Activated gamma-delta T cell treated with anti-CD3 and anti-CD28 coated beads, Interleukin-2, amount 50 U/mL, for 16 hours (primary cell): ENCODE measurements around the gene SAP30L.

Source experiments
- DNase-seq: peaks from one replicate; pipeline ENCODE4 v3.0.0-alpha.2; 2020; ENCODE audit warnings: low read depth

SAP30L gene

DNA sequence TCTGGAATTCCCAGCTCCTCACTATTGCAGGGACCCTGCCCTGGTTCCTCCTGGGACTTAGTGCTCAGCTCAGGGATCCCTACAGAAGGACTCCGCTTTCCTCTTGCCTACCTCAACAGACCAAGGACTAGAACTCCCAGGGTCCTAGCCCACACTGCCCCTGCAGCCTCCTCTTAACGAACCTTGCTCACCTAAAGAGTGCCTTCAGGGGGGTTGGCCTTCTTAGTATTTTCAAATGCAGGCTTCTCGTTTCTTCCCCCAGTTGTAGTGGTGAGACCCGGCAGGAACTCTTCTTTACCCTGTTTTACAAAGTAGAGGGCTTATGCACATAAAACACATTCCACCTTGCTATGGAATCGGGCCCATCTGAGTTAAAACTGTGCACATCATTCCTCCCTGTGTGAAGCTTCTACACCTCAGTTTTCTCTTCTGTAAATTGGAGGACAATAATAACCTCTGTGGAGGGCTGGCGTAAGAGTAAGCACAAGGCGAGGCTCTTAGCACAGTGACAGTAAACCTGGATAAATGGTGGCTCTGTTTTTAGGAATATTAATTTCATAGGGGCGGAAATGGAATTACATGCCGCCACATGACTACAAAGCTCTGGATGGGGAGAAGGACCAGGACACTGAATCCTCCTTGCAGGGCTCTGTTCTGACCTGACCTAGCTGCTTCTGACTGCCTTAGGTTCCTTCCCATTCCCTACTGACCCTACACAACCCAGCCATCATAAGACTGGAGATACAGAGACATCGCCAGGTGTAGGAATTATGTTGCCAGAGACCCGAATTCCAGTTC lies 36.0 kb downstream of the SAP30L start:
- no peak for DNase-seq

DNA sequence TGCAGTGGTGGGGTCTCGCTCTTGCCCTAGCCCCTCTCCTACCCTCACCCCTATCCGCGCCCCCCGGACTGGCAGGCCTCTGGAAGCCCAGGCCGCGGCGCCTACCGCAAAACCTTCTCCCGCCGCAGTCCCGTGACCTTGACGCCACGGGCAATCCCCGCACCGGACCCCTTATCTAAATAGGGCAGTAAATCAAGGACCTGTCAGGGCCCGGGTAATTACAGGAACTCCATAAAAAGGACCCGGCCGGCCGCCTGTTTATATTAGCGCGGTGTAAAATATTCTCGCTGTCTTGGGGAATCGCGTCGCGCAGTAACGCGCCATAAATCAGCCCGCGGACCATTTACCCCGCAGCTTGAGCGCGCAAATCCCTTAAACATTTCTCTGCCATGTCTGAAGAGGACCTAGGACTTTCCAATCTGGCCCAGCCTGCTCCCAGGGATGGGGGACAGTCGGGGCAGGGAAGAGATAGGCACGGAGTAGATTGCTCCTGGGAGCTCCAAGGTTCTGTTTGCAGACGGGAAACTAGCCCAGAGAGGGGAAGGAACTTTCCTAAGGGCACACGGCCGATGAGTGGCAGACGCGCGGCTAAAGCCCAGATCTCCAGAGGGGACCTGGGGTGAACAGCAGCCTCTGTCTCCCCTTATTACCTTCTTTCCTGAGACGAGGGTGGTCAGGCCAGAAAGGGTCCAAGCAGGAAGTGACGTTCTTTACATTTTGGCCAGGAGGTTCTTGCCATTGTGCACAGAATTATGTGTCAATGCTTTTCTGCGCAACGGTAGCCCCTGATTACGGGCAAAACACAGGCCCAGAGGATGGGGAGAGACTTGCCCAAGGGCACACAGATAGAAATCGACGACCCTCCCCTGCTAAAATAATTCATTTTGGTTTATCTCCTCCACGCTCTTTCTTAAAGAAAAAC lies 37.0 kb downstream of the SAP30L start:
- no peak for DNase-seq

DNA sequence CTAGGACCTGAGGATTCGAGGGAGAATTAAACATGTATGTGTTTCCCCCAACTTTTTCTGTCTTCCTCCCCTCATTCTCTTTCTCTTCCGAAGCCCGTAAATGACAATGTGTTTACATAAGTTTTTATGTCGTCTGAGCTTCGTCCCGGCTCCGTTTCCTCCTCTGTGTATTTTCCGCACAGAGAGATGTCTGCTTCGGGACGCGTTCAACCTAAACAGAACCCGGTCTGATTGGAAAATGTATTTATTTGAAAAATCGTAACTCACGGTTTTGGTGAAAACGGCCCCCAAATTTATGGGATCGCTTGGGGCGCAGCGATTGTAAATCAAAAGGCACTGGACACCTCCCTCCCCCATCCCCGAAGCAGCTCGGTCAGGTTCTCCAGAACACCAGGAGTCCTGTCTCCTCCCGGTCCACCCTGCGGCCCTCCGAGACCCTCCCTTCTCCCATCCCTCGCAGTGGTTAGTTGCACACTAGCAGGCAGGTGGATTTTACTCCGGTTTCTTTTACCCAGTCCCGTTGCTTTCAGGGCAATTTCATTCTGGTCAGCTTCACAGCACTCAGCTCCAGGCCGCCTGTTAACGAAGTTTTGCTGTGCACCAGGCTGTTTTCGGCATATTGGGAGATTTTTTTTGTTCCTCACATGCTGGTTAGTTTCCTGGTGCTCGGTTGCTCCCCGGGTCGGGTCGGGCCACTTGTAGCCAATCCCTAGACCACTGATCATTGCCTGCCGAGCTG lies 38.0 kb downstream of the SAP30L start:
- no peak for DNase-seq

DNA sequence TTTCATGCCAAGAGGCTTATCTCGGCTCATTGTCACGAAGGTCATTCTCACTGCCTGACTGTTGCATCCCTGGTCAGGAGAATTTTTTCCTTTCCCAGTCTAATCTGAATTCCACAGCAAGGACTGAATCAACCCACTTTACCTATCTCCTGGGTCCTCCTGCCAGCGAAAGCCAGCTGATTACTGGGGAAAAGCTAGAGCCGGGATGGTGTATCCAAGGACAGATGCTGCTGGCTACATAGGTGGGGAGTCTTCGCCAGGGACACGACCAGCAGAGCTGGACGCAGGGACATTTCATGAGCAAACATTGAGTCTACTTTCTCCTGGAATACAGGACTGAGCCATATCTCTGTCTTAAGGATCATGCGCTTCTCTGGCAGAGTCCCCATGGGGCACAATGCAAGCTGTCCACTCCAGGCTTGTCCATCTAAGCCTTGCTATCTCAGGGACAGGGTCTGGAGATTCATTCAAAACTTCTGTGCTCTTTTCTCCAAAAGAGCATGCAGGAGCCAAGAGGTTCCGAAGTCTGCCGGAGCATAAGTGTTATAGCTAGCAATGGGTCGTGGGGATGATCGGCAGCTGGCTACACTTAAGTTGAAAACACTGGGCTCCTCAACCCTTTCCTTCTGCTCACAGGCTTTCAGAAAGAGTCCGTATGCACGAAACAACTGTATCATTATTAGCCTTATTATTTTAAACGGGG lies 38.7 kb downstream of the SAP30L start:
- DNase-seq: no peak

DNA sequence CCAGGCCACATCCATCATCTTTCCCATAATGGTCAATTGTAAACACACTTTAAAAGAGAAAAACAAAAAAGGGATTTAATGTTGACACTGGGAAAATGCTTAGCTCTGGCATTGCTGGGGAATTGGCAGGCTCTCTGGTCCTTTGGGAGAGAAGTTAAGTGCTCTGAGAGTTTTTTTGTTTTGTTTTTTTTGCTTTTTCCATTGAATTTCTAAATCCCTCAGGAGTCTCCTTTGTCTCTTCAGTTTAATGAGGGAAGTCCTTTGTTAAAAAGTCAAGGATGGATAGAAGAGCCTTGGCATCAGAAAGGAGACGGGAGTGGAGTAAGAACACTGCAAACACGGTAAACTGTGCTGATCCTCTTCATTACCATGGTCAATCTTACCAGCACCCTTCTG lies 39.3 kb downstream of the SAP30L start:
- DNase-seq: no peak

DNA sequence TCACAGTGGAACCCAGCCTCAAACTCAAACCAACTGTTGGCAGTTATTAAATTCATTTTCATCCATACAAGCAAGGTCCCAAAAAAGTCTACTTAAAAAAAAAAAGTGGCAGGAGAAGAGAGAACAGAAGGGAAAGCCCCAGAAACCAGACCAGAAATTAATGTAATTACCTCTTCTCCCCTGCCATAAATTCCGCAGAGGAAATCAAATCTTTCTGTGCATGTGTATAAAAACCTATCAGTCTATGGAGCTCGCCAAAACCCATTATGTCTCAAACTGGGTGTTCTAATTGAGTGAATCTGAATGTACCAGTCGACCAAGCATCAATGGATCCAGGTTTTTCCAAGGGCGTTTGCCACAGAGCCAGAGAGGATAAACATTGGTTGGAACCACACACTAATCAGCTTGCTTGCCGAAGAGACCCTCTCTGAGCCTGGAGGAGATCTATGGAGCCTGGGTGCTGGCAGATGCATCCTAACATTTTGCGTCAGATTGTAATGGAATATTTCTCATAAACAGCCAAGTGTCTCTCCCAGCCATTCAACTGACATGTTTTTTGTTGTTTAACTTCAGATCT lies 40.1 kb downstream of the SAP30L start:
- no peak for DNase-seq

DNA sequence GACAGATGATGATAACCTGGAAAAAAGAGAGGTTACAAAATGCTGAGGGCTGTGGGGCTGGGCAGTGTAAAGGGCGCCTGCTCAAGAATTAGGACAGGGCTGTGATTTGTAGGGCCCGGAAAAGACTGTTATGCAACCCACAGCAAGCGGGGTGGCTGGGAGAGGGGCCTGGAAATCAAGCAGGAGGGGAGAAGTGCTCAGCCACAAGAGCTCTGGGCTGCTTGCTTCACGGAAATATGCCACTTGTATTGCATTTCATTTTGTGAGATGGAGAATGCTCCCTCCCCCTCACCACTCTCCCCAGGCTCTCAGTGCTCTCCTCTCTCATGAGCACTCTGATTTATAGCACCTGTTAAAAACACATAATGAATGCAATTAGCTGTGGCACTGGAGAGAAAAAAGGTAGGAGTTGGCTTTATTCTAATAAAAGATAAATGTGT lies 40.6 kb downstream of the SAP30L start:
- DNase-seq: no peak

DNA sequence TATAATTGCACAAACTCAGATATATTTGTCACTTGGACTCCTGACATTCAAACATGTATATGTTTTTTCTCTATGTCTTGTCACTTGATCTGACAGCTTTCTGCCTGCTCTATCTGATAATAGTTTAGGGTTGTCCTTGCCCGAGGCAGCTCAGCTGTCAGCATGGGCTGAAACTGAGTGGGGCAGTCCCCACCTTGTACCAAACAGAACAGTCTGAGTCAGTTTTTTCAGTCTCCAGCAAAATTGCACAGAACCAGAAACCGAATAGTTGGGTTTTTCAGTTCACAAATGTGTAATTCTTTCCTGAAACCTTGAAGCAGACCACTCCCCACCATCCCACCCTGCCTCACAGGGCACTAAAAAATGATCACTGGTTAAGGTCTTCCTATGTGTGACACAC lies 41.7 kb downstream of the SAP30L start:
- DNase-seq: no peak

DNA sequence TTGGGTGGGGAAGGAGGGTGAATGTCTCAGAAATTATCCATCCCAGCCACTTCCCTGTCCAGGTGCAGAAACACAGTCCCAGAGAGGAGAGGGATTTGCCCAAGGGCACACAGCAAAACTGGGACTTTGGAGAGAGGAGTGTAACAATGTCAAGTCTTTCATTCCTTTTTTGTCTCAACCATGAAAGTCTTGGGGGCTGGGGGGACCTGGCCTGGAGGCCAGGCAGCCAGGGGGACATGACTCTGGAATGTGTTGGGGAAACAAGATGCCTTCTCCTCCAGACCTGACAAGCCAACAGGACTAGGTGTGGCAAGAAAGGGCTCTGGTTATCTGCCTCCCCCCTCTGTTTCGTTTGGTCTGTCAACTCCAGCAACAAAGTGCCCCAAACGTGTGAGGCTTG lies 46.1 kb downstream of the SAP30L start:
- no peak for DNase-seq

DNA sequence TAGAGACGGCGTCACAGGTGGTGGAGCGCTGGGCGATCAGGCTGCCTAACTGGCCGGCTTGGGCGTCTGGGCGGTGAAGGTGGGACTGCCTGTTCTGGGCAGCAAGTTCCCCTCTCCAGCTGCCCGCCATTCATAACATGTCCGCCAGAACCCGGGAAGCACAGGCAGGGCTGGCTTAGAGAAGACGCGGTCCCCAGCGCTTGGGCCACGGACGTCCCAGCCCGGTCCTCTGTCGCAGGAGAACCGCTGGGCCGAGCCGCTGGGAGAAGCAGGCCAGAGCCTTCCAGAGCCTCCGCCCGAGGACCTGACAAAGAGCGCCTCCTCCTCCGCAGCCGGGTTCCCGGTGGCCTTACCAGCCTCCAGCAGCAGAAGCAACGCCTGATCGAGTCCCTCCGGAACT lies 47.5 kb downstream of the SAP30L start:
- DNase-seq: no peak

DNA sequence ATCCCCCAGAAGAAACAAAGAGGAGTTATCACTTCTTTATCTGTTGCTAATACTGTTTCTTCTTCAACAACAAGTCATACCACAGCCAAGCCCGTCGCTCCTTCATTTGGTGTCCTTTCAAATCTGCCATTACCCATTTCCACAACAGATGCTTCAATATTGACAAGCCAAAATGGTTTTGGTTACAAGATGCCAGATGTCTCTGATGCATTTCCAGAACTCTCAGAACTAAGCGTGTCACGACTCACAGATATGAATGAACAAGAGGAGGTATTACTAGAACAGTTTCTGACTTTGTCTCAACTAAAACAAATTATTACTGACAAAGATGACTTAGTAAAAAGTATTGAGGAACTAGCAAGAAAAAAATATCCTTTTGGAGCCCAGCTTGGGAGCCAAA lies 48.2 kb downstream of the SAP30L start:
- no peak for DNase-seq

DNA sequence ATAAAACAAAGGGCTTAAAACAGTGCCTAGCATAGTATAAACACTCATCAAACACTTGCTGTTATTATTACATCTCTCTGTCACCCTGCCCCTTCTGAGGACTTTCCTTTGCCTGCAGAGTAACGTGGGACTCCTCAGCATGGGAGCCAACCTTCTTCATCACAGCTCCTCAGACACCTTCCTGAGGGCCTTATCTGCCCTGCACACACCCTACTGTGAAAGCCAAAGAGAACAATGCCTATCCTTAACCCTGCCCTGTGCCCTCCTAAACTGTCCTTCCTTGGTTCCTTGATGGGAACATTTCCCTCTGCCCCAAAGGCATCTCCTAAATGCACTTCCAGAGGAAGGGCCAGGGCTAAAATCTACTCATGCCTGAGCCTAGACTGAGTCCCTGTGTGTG lies 52.8 kb downstream of the SAP30L start:
- no peak for DNase-seq

DNA sequence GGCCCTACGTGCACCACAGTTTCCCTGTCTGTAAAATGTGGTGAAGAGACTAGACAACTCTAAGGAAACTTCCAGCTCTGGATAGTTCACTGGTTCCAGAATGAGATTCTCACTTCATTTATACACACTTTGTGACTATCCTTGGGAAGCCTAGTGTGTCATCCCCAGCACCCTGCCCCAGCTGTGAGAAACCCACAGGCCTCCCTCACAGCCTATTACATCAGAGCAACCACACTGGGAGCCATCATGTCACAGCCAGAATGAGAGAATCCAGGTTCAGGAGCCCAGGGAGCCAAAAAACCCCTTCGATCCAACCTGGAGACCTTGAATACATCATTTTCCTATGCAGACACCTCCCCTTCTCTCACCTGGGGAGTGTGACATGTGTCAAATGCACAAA lies 53.2 kb downstream of the SAP30L start:
- DNase-seq: no peak

DNA sequence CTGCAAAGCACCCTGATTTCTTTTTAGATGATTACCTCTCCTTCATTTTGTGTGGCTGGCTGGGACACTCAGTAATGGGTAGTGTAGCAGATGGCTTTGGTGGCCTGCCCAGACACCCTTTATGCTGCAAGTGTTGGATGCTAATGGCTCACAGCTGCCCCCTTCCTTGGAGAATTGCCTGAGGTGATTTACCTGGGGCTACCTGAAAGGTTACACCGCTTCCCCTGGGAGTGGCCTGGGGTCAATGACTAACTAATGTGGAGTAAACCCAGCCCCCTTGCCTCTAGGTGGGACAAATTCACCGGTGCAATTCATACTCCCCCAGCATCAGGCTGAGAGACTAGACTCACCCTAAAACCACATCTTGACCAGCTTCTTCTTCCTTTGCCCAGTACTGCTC lies 55.8 kb downstream of the SAP30L start:
- no peak for DNase-seq

DNA sequence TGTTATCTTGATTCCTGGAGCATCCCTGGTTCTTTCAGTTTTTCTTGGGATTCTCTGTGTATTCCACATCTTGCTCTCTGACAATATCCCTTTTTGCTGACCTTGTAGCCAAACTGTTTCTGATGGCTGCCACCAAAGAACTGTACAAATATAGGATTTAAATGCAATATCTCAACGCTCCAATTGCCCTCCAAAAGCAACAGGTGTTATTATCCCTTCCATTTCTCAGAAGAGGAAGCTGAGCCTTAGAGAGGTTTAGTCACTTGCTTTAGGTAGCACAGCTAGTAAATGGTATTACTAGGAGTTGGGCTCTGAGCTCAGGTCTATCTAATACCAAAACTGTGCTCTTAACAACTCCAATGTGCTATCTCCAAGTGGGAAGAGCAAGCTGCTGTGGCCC lies 56.4 kb downstream of the SAP30L start:
- DNase-seq: no peak

DNA sequence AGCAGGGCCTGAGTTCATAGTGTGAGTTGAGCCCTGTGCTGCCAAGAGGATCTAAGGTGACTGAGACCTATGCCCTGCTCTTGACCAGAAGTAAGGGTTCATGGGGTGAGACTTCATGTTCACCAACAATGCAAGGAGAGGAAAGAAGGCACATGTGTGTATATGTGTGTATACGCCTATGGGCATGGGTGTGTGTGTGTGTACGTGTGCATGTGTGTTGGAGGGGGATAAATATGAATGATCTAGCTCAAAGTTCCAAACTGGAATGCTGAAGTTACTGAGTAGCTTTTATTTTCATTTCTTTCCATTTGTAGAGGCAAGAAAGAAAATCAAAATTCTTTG lies 57.9 kb downstream of the SAP30L start:
- DNase-seq: no peak

DNA sequence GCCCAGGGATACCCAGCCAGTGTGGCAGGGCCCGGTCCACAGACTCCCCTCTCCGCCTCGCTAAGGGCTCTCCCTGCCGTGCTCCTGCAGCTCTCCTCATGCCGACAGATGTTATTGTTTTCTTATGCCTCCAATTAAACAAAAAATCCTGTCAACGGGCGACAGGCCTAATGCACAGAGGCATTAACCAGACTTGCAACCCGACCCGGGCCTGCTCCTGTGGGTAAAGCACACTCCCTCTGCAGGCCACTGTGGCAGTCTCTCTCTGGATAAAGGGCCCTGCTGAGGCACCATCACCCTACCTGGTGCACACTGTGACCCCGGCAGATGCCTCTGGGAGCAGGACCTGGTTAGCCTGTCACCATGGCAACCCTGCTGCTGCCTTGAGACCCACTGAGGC lies 59.8 kb downstream of the SAP30L start:
- DNase-seq: no peak

DNA sequence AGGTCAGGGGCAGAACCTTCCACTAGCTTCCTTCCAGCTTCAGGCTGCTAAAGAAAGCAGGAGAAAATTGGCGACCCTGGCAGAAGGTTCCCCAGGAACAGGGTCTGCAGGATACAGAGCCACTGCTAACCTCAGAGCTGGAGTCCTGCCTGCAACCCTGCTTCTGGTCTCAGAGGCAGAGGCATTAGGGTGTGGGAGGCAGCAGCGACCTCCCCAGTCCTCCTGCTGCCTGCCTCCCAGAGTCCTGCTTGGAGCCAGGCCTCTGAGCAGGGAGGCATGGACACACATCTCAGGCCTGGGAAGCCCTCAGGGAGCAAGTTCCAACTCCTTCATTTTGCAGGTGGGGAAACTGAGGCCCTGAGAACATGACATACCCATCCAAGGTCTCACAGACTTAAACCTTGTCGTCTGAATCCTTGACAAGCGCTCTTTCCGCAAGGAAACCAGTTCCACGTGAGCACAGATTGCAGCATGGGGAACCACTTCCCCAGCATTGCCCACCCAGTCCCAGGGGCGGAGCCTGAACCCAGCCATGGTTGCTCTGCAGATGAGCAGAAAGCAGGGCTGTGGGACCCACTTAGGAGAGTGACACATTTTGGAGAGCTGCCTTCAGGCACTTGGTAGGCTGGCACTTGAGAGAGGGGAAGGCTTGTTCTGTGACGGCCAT lies 60.4 kb downstream of the SAP30L start:
- no peak for DNase-seq

DNA sequence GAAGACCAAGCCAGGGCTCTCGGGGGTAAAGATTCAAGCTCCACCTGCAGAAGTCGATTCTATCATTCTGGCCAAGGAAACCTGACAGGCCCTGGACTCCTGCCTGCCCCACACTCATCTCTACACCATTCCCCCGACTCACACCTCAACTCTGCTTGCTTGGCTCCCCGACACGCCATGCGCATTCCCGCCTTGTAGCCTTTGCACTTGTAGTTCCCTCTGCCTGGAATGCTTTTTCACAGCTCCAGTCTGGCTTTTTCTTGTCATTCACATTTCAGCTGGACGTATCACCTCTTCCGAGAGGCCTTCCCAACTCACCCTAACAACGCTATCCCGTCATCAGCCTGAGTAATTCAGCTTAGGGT lies 60.9 kb downstream of the SAP30L start:
- no peak for DNase-seq

DNA sequence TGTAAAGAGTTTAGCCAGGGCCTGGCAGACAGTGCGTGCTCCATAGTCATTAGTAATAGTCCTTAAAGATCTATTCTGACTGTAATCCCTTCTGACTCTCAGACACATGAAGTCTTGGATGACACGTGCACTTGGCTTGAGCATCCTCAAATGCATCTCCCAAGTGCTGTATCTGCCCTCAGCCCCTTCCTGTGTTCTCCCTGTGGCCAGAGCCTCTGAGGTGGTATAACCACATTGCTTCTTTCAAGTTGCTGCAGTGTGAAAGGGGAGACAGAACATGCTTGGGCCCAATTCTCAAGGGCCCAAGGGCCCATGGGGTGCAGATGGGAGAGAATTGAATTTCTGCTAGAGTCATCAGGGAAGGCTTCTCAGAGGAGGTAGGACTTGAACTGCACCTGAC lies 62.3 kb downstream of the SAP30L start:
- DNase-seq: no peak
